Spleen (tissue), 11 donors: ENCODE results near the gene SIRT5. TPM values are rescaled to one million over a fixed set of nuclear protein-coding genes. Genes with fewer than 3 reads are reported as not detected.

Experiments
- DNase-seq: peaks from one replicate; pipeline ENCODE4 v3.0.0-alpha.2; 2020
- H3K27ac ChIP-seq, 8 donors: fragments of 200-600 bp; sonication (generic) in 7 of 8; 1 replicate in 4 of 8; 2 replicates in 4 of 8; pipeline versions ENCODE4 v1.5.0 to v1.8.0; 2016 to 2021; ENCODE audit warnings: inconsistent platforms in 4 of 8, mild to moderate bottlenecking in 4 of 8, moderate library complexity in 1 of 8
- H3K27me3 ChIP-seq, 7 donors: fragments of 200-600 bp; sonication (generic) in 6 of 7; replicated peaks in 1 of 7; 1 replicate in 4 of 7; 2 replicates in 3 of 7; pipeline versions ENCODE4 v1.5.0 to v1.8.0; 2016 to 2021; ENCODE audit warnings: inconsistent platforms in 3 of 7, mild to moderate bottlenecking in 1 of 7
- H3K36me3 ChIP-seq, 6 donors: fragments of 200-600 bp; sonication (generic) in 5 of 6; 1 replicate in 4 of 6; 2 replicates in 2 of 6; pipeline versions ENCODE4 v1.5.0 to v1.8.0; 2016 to 2021; ENCODE audit warnings: inconsistent platforms in 2 of 6
- H3K4me1 ChIP-seq, 6 donors: fragments of 200-600 bp; sonication (generic) in 5 of 6; 1 replicate in 3 of 6; 2 replicates in 3 of 6; pipeline versions ENCODE4 v1.5.0 to v1.8.0; 2016 to 2021; ENCODE audit warnings: inconsistent platforms in 3 of 6
- H3K4me3 ChIP-seq, 8 donors: fragments of 200-600 bp; sonication (generic) in 7 of 8; 1 replicate in 4 of 8; 2 replicates in 4 of 8; pipeline versions ENCODE4 v1.5.0 to v1.8.0; 2016 to 2021; ENCODE audit warnings: inconsistent platforms in 4 of 8, mild to moderate bottlenecking in 4 of 8, moderate library complexity in 2 of 8
- H3K9me3 ChIP-seq, 8 donors: fragments of 200-600 bp; sonication (generic) in 7 of 8; 1 replicate in 4 of 8; 2 replicates in 4 of 8; pipeline versions ENCODE4 v1.5.0 to v1.8.0; 2016 to 2021; ENCODE audit warnings: inconsistent platforms in 4 of 8
- POLR2A ChIP-seq, 3 donors: fragments of 450-650 bp; IDR thresholded peaks; one replicate each; pipeline ENCODE4 v1.5.1; 2017; ENCODE audit warnings: antibody characterized with exemption in 3 of 3, mild to moderate bottlenecking in 1 of 3
- POLR2AphosphoS5 ChIP-seq, 3 donors: sonication (generic); formaldehyde crosslinking; IDR thresholded peaks; one replicate each; pipeline ENCODE4 v1.5.1; 2017; ENCODE audit warnings: antibody characterized with exemption in 3 of 3
- WGBS, 5 donors: extraction: QIAGEN DNeasy Blood & Tissue Kit in 3 of 5; methylation state at CpG; one replicate each; pipeline versions ENCODE4 v1.1.5 to v1.1.7; 2013 to 2018; 5-methylcytosine and 5-hydroxymethylcytosine counted together
- intact Hi-C: fragments of 100-400 bp; cut with DNase I; formaldehyde crosslinking; loops from one replicate; pipeline ENCODE4 v1.15.0; 2023; ENCODE audit warnings: low total_unique reads
- polyA plus RNA-seq, 3 donors: library from polyadenylated mRNA; stranded (reverse); fragments of 200-250 nt; gene quantifications; one replicate each; pipeline ENCODE4 v1.2.1, GENCODE V29; 2013
- total RNA-seq, 7 donors: library from RNA; depleted of rRNA in 3 of 7; stranded (reverse); fragments of >200 nt in 3 of 7; fragmentation: NEBNext Ultra II Directional in 4 of 7; extraction: Animal tissue kit (Norgen Biotek cat#: 25700) in 4 of 7; gene quantifications; one replicate each; pipeline versions ENCODE4 v1.1.0 to v1.2.1, GENCODE V29; 2016 to 2021
- TF ChIP-seq, protein P1 (sequence below), 11 experiments: fragments of 200-600 bp in 7 of 11; fragments of 450-650 bp in 4 of 11; sonication (generic) in 4 of 11; IDR thresholded peaks in 8 of 11; conservative IDR thresholded peaks in 3 of 11; 1 replicate in 7 of 11; 2 replicates in 4 of 11; pipeline versions ENCODE4 v1.4.0 to v1.8.0; 2016 to 2021; ENCODE audit warnings: antibody characterized with exemption in 11 of 11, inconsistent platforms in 4 of 11, mild to moderate bottlenecking in 1 of 11
- donor health status: healthy with polysubstance abuse.
- donor health status: DM: no; HTN: no; CAD: no; lungs with moderate emphysema.
- donor health status: DM: no; HTN: no; CAD: no.
- donor health status: Bipolar disorder and iron deficiency.
- donor health status: healthy.
- donor health status: DM: no; HTN: no; CAD: no.
- donor health status: DM: yes; HTN: yes; CAD: no.

Gene SIRT5
- total and polyA plus RNA-seq, 10 donors, result 8.2 to 23.7 (median 16.1) TPM

DNA sequence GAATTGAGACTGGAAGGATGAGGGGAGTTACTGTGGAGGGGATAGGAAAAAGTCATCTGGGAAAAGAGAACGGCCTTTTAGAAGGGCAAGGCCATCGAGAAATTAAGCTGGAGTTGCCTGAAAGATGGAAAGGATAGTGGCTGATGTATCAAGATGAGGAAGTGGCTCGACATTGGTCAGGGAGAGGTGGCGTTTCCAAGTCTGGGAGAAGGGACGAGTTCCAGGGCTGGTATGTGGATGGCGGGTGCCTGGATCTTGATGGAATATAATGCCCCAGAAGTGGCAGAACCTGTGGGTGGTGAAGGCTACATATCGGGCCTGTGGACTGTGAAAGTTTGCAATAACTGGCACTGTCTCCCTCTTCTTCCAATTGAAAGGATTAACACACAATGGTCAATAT is 2.2 kb upstream of the SIRT5 start:
- WGBS, 5 donors, result 83 to 90% (median 87%) methylated on average over 7 of the region's 7 CpGs
- Histone ChIP-seq H3K9me3 (no peaks in the 10 kb centered on the region), H3K27ac (peak overlapping the region in 1 of 8 donors; percentile 99), H3K4me3 (no peak overlapping the region), H3K4me1 (peaks cover 6 to 38% (median 20%) of the 10 kb centered on the region in 6 donors), H3K36me3 (peaks cover 0 to 7% (median 0%) of the 10 kb centered on the region in 6 donors), H3K27me3 (no peaks in the 10 kb centered on the region)
- TF ChIP-seq, protein P1, sequence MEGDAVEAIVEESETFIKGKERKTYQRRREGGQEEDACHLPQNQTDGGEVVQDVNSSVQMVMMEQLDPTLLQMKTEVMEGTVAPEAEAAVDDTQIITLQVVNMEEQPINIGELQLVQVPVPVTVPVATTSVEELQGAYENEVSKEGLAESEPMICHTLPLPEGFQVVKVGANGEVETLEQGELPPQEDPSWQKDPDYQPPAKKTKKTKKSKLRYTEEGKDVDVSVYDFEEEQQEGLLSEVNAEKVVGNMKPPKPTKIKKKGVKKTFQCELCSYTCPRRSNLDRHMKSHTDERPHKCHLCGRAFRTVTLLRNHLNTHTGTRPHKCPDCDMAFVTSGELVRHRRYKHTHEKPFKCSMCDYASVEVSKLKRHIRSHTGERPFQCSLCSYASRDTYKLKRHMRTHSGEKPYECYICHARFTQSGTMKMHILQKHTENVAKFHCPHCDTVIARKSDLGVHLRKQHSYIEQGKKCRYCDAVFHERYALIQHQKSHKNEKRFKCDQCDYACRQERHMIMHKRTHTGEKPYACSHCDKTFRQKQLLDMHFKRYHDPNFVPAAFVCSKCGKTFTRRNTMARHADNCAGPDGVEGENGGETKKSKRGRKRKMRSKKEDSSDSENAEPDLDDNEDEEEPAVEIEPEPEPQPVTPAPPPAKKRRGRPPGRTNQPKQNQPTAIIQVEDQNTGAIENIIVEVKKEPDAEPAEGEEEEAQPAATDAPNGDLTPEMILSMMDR (IDR thresholded peaks at IDR 0.05 in 8 of 11, conservative IDR thresholded peaks at IDR 0.05 in 3 of 11), result no peak
- TF ChIP-seq POLR2AphosphoS5 (IDR thresholded peaks at IDR 0.05), result no peak
- TF ChIP-seq POLR2A (IDR thresholded peaks at IDR 0.05), result no peak
- intact Hi-C loops, result no loop called here
- no peak for DNase-seq

DNA sequence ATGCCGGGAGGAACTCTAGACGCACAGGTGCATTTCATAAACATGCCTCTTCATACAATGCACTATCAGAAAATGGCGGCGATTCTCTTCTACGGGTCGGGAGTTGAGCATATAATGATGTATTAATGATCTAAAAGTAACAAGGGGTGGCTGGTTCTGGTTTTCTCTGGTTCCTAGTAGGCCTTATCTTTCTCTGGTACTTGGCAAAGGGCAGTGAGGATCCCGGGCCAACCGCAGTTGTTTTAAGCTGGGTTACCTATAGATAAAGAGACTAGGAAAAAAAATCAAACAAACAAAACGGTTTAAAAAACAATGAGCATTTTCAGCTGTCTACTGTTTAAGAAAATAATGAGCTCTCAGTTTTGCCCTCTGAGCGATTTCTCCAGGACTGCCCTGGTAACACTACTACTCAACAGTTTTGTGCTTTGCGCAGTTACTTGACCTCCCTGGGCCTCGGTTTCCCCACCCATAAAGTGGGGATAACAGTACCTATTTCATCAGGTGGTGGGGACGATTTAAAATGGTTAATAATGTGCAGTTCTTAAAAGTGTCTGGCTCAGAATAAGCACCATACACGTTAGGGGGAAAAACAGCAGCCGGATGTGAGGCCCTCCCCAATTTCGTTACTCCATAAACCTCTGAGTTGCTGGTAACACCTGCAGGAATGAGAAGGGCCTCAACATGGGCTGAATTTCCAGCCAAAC is 1.3 kb upstream of the SIRT5 start:
- peaks cover 6 to 41% (median 20%) of the 10 kb centered on the region in 6 donors for H3K4me1 ChIP-seq
- no peaks in the 10 kb centered on the region for H3K27me3 ChIP-seq
- TF ChIP-seq POLR2AphosphoS5 (IDR thresholded peaks at IDR 0.05) (no peak), POLR2A (IDR thresholded peaks at IDR 0.05) (no peak)
- TF ChIP-seq, protein P1 (IDR thresholded peaks at IDR 0.05 in 8 of 11, conservative IDR thresholded peaks at IDR 0.05 in 3 of 11), result no peak
- intact Hi-C loops, result no loop called here
- peaks cover 0 to 7% (median 0%) of the 10 kb centered on the region in 6 donors for H3K36me3 ChIP-seq
- peak overlapping the region in 7 of 8 donors; percentile 92 to 99 (median 97) for H3K27ac ChIP-seq
- no peak for DNase-seq
- H3K4me3 ChIP-seq, result peak overlapping the region in 7 of 8 donors; percentile 63 to 88 (median 73)
- peaks cover 0 to 3% (median 0%) of the 10 kb centered on the region in 8 donors for H3K9me3 ChIP-seq
- 84 to 89% (median 88%) methylated on average over 16 of the region's 16 CpGs for WGBS, 5 donors

DNA sequence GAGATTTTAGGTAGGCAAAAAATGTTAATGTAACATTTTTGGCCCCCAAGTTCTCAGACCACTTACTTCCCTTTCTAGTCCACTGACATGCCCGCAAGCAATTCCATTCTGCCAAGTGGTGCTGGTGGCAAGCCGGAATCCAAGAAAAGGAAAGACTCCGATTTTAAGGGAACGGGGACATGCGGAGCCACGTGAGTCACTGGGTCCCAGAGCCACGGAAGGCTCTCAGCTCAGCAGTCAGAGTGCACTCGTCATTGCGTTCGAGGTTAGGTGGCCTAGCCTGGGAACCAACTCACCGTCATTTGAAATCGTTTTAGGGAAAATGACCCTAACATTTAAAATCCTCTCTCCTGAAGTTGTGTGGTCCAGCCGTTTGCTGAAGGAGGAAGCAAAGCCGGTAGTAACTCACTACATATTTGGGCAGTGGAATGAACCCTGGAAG is 711 bp upstream of the SIRT5 start:
- WGBS, 5 donors, result 5 to 13% (median 7%) methylated on average over 14 of the region's 14 CpGs

More for the DNA sequence above, 711 bp upstream of the SIRT5 start:
- H3K27ac ChIP-seq, result peak overlapping the region; percentile 92 to 99 (median 96)
- no peaks in the 10 kb centered on the region for H3K27me3 ChIP-seq
- intact Hi-C loops, result no loop called here
- H3K9me3 ChIP-seq, result peaks cover 0 to 4% (median 0%) of the 10 kb centered on the region in 8 donors
- H3K4me3 ChIP-seq, result peak overlapping the region; percentile 63 to 88 (median 75)
- TF ChIP-seq POLR2AphosphoS5 (IDR thresholded peaks at IDR 0.05), result no peak
- TF ChIP-seq, protein P1 (IDR thresholded peaks at IDR 0.05 in 8 of 11, conservative IDR thresholded peaks at IDR 0.05 in 3 of 11), result peak in 2 of 11 experiments; percentile 2 to 25
- DNase-seq, result peak; percentile 81
- H3K36me3 ChIP-seq, result peaks cover 0 to 7% (median 0%) of the 10 kb centered on the region in 6 donors
- H3K4me1 ChIP-seq, result peaks cover 6 to 42% (median 20%) of the 10 kb centered on the region in 6 donors
